K562 treated with DMSO at 1 percent for 4 hours (cell line): Measurements from ENCODE around the gene SUSD6. TPM values are rescaled to one million over a fixed set of nuclear protein-coding genes. Genes with fewer than 3 reads are reported as not detected.

Source experiments
- total RNA-seq: library from RNA; unstranded; fragments of 300-600 nt; gene quantifications from 2 replicates; pipeline ENCODE4 v1.2.3, GENCODE V29; 2022; ENCODE audit not compliant: insufficient read depth

The SUSD6 gene, protein sequence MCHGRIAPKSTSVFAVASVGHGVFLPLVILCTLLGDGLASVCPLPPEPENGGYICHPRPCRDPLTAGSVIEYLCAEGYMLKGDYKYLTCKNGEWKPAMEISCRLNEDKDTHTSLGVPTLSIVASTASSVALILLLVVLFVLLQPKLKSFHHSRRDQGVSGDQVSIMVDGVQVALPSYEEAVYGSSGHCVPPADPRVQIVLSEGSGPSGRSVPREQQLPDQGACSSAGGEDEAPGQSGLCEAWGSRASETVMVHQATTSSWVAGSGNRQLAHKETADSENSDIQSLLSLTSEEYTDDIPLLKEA
- 6.8 and 7.7 TPM in 2 replicates for total RNA-seq

DNA sequence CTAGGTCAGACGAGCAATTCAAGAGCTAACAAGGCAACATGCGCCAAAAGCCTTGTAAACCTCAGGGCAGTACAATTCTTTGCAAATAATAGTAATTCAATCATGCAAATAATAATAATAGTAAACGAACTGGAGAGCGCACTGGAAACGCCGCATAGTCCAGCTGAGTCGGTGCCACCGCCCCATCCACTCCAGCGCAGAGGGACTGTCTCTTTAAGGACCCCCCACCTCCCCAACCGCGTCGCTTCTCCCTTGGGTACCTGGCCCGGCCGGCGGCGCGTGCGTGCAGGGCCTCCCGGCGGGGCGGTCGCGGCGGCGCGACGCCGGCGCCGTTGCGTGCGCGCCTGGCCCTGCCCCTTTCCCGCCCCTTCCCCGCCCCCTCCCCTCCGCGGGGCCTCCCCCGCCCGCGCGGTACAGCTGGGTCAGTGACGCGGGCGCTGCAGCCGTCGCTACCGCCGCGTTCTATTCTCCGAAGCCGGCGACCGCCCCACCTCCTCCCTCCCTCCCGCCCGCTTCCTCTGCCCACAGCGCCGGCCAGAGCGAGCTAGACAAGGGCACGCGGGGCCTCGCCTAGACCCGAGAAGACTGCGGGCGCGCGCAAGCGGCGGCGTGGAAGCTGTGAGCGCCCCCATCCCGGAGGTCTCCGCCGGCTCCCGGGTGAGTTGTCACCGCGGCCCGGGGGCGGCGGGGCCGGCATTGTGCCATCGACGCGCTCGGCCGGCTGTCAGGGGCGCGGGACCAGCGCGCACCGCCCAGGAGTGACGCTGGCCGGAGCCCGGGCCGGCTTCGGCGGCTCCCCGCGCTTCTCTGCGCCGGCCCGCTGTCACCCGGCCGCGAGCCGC lies at the start of gene SUSD6:
SUSD6 (plus strand) TSS at position 425 of the 842 bp plus-strand sequence. CDS start 46,997 bp downstream, outside the sequence.

DNA sequence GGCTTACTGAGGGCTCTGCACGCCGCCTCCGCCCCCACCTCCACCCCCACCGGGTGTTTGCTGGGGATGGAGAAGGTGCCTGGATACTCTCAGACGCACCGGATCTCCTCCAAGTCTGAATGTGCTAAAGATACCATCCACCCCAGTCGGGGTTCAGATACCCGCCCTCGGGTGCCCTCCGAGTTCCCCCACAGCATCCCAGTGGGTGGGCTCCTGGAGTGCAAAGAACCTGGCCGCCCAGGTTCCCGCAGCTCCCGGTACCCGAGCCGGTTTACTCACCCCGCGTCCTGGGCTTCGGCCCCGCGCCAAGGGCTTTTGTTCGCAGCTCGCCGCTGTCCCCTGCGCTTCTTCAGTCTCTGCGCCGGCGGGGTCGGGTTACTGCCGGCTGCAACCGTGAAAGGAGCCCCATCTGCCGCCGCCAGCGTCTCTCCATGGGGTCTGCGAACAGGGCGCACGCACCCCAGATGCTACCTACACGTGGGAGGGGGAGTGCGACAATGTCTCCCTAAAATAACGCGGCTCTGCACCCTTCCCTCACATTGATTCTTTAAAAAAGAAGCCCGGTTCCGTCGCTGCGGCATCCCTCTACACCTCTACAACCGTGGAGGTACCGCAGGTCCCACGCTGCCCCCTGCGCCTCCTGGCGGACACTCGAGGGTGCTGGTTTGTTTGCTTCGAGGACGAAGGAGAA lies 37.0 kb upstream of the SUSD6 start, which contains the start of gene CCDC177:
CCDC177 (minus strand) TSS at position 609 of the 691 bp plus-strand sequence. CDS start 1,249 bp downstream, outside the sequence.

Other genes with a start within 250 kb of the SUSD6 start
- gene ERH, start 213.3 kb upstream of the SUSD6 start, total RNA-seq = 107 and 132 TPM in 2 replicates
- gene SLC39A9, start 212.9 kb upstream of the SUSD6 start, total RNA-seq = 22.5 and 24.0 TPM in 2 replicates
- gene PLEKHD1, start 126.9 kb upstream of the SUSD6 start, total RNA-seq = 0.23 TPM in 1 of 2 replicates, not detected in the other
- not detected in 2 replicates for gene CCDC177, start 36.7 kb upstream of the SUSD6 start, total RNA-seq
- gene SRSF5, start 155.5 kb downstream of the SUSD6 start, total RNA-seq = 120 and 157 TPM in 2 replicates
- not detected in 2 replicates for gene SLC10A1, start 185.6 kb downstream of the SUSD6 start, total RNA-seq